SK-N-SH treated with all-trans-retinoic acid at 6 μM for 48 hours (cell line): ENCODE measurements around the gene MTPN.

Experiments
- ARNTL ChIP-seq: fragments of 450-650 bp; formaldehyde crosslinking; IDR thresholded peaks from 2 replicates; pipeline ENCODE4 v1.5.0; 2020; ENCODE audit warnings: low read depth, mild to moderate bottlenecking, moderate library complexity, borderline replicate concordance
- BACH2 ChIP-seq: fragments of 250-450 bp; sonication (Bioruptor Pico); IDR thresholded peaks from 2 replicates; pipeline ENCODE4 v1.9.0; 2021; ENCODE audit warnings: mild to moderate bottlenecking, borderline replicate concordance
- CSDC2 ChIP-seq: fragments of 250-450 bp; sonication (Bioruptor Pico); IDR thresholded peaks from 2 replicates; pipeline ENCODE4 v1.5.0; 2020; ENCODE audit warnings: mild to moderate bottlenecking, moderate library complexity
- ZC3H10 ChIP-seq: fragments of 250-450 bp; sonication (Bioruptor Pico); IDR thresholded peaks from 2 replicates; pipeline ENCODE4 v1.5.1; 2021; ENCODE audit warnings: mild to moderate bottlenecking, moderate library complexity
- ZFP3 ChIP-seq: fragments of 250-450 bp; sonication (Bioruptor Pico); IDR thresholded peaks from 2 replicates; pipeline ENCODE4 v1.5.0; 2020; ENCODE audit warnings: mild to moderate bottlenecking, moderate library complexity
- ZFP30 ChIP-seq: fragments of 450-650 bp; formaldehyde crosslinking; IDR thresholded peaks from 2 replicates; pipeline ENCODE4 v1.5.0; 2022; ENCODE audit warnings: mild to moderate bottlenecking, moderate library complexity
- ZNF70 ChIP-seq: fragments of 450-650 bp; formaldehyde crosslinking; IDR thresholded peaks from 2 replicates; pipeline ENCODE4 v1.5.0; 2020; ENCODE audit warnings: mild to moderate bottlenecking, moderate library complexity
- TF ChIP-seq, protein P1 (sequence below): fragments of 250-450 bp; sonication (Bioruptor Pico); IDR thresholded peaks from 2 replicates; pipeline ENCODE4 v1.8.0; 2020; ENCODE audit warnings: mild to moderate bottlenecking, moderate library complexity, borderline replicate concordance

GRCh38 chr7:136004083-136004482, 26.9 kb upstream of the MTPN start:
- TF ChIP-seq BACH2 (CRISPR knock-in tag) (no peak), ZFP30 (CRISPR knock-in tag) (no peak), ARNTL (no peak), ZC3H10 (CRISPR knock-in tag) (no peak), ZNF70 (CRISPR knock-in tag) (no peak), CSDC2 (CRISPR knock-in tag) (no peak), ZFP3 (no peak)
- TF ChIP-seq, protein P1, sequence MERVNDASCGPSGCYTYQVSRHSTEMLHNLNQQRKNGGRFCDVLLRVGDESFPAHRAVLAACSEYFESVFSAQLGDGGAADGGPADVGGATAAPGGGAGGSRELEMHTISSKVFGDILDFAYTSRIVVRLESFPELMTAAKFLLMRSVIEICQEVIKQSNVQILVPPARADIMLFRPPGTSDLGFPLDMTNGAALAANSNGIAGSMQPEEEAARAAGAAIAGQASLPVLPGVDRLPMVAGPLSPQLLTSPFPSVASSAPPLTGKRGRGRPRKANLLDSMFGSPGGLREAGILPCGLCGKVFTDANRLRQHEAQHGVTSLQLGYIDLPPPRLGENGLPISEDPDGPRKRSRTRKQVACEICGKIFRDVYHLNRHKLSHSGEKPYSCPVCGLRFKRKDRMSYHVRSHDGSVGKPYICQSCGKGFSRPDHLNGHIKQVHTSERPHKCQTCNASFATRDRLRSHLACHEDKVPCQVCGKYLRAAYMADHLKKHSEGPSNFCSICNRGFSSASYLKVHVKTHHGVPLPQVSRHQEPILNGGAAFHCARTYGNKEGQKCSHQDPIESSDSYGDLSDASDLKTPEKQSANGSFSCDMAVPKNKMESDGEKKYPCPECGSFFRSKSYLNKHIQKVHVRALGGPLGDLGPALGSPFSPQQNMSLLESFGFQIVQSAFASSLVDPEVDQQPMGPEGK (CRISPR knock-in tag), result no peak
